Activated CD4-positive, alpha-beta memory T cell treated with anti-CD3 and anti-CD28 coated beads, Interleukin-2, amount 10 ng/mL, durations not matched to agents 7 days and 5 days (primary cell): ENCODE data around the gene KCNQ5. TPM values are rescaled to one million over a fixed set of nuclear protein-coding genes. Genes with fewer than 3 reads are reported as not detected.

Experiments
- CTCF ChIA-PET: fragments of 350-600 bp; sonication (Branson Sonifier 250); formaldehyde crosslinking; loops from one replicate; lab custom pipeline; 2021; ENCODE audit warnings: antibody characterized with exemption, inconsistent platforms; lab: Charles Lee
- POLR2A ChIA-PET: fragments of 350-600 bp; sonication (Branson Sonifier 250); formaldehyde crosslinking; loops from one replicate; lab custom pipeline; 2021; ENCODE audit warnings: antibody characterized with exemption; lab: Charles Lee
- DNase-seq: peaks from one replicate; pipeline ENCODE4 v3.0.0-alpha.2; 2020
- H3K27ac Mint-ChIP-seq: one replicate; pipeline ENCODE4 v1.8.0; 2021; ENCODE audit warnings: mild to moderate bottlenecking, mixed read lengths
- H3K27me3 Mint-ChIP-seq: one replicate; pipeline ENCODE4 v1.8.0; 2021; ENCODE audit warnings: mixed read lengths
- H3K36me3 Mint-ChIP-seq: one replicate; pipeline ENCODE4 v1.8.0; 2021; ENCODE audit warnings: low read depth, mixed read lengths
- H3K4me1 Mint-ChIP-seq: one replicate; pipeline ENCODE4 v1.8.0; 2021; ENCODE audit warnings: mixed read lengths
- H3K4me3 Mint-ChIP-seq: one replicate; pipeline ENCODE4 v1.8.0; 2021; ENCODE audit warnings: mild to moderate bottlenecking, mixed read lengths
- H3K9me3 Mint-ChIP-seq: one replicate; pipeline ENCODE4 v1.8.0; 2021; ENCODE audit warnings: mixed read lengths
- total RNA-seq, 2 experiments: library from RNA; stranded (reverse); gene quantifications; one replicate each; pipeline ENCODE4 v1.2.3, GENCODE V29; 2021

The KCNQ5 gene
- total RNA-seq, 2 experiments from 2014 or later: 4.3 to 4.7 TPM

DNA sequence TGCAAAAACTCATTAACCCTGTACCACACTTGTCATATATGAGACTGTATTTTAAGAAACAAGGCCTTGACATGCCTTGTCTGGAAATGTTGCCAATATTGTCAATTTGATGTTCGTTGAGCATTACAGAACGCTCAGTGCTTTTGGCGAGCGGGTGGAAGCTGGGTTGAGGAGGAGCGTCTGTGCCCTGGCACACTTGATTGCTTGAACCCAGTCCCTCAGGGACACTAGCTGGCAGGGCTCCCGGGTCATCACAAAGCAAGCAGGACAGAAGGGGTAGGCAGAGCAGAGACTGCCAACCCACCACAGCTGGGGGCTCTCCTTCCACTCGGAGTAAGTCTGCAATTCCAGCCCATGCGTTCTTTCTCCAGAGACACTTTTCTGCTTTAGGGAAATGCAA lies 317.1 kb downstream of the KCNQ5 start:
- ChIA-PET CTCF (no interaction called here), POLR2A (no interaction called here)
- DNase-seq: no peak
- no peaks in the 10 kb centered on the region for H3K36me3 Mint-ChIP-seq
- no peak overlapping the region for H3K27ac Mint-ChIP-seq
- H3K9me3 Mint-ChIP-seq: no peaks in the 10 kb centered on the region
- no peaks in the 10 kb centered on the region for H3K27me3 Mint-ChIP-seq
- H3K4me3 Mint-ChIP-seq: no peak overlapping the region
- H3K4me1 Mint-ChIP-seq: no peaks in the 10 kb centered on the region

DNA sequence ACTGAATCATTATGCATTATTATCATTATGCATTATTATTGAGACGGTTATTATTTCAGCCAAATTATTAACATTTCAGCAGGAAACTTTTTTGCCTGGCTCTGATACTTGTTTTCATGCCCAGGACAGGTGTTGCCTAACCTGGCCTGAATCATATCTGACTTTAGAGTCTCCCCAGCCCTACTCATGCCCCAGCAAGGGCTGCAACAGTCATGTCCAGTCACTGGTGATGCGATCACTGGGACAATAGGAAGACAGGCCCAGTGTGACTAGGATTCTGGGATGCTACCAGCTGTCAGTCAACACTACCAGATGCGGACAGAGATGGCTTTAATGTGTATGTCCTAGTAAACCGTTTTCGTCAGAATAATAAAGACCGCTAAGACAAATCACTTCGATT lies 318.4 kb downstream of the KCNQ5 start:
- Mint-ChIP-seq H3K36me3 (no peaks in the 10 kb centered on the region), H3K4me3 (no peak overlapping the region), H3K27ac (no peak overlapping the region), H3K9me3 (no peaks in the 10 kb centered on the region), H3K27me3 (no peaks in the 10 kb centered on the region), H3K4me1 (no peaks in the 10 kb centered on the region)
- no peak for DNase-seq
- ChIA-PET CTCF (no interaction called here), POLR2A (no interaction called here)

DNA sequence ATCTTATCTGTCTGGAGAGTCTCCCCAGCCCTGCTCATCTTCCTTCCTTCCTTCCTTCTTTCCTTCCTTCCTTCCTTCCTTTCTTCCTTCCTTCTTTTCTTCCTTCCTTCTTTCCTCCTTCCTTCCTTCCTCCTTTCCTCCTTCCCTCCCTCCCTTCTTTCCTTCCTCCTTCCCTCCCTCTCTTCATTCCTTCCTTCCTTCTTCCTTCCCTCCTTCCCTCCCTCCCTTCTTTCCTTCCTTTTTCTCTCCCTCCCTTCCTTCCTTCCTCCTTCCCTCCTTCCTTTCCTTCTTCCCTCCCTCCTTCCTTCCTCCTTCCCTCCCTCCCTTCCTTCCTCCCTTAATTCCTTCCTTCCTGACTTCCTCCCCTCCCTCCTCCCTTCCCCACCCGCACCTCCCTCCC lies 319.4 kb downstream of the KCNQ5 start:
- H3K4me1 Mint-ChIP-seq: no peaks in the 10 kb centered on the region
- CTCF ChIA-PET: no interaction called here
- H3K9me3 Mint-ChIP-seq: no peaks in the 10 kb centered on the region
- H3K4me3 Mint-ChIP-seq: no peak overlapping the region
- H3K27me3 Mint-ChIP-seq: no peaks in the 10 kb centered on the region
- DNase-seq: no peak
- H3K27ac Mint-ChIP-seq: no peak overlapping the region
- no peaks in the 10 kb centered on the region for H3K36me3 Mint-ChIP-seq
- POLR2A ChIA-PET: no interaction called here

DNA sequence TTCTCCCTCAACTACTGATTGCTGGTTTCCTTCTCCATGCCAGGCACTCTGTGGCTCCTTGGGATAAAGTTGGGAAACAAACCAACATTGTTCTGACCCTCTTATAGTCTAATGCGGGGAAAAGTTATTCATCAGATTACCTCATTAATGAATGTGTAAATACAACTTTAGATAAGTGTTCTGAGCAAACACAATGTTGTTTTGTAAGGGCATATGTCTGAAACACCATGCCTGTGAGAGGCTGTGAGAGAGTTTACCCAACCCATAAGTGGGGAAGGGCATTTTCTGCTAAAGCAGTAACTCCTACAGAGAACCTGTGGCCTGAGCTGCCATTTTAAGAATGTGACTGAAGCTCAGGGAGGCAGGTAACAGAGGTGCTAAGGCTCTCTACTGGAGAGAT lies 319.9 kb downstream of the KCNQ5 start:
- no peak overlapping the region for H3K27ac Mint-ChIP-seq
- no peak for DNase-seq
- POLR2A ChIA-PET: no interaction called here
- H3K36me3 Mint-ChIP-seq: no peaks in the 10 kb centered on the region
- no peaks in the 10 kb centered on the region for H3K27me3 Mint-ChIP-seq
- H3K9me3 Mint-ChIP-seq: no peaks in the 10 kb centered on the region
- CTCF ChIA-PET: no interaction called here
- no peak overlapping the region for H3K4me3 Mint-ChIP-seq
- no peaks in the 10 kb centered on the region for H3K4me1 Mint-ChIP-seq

DNA sequence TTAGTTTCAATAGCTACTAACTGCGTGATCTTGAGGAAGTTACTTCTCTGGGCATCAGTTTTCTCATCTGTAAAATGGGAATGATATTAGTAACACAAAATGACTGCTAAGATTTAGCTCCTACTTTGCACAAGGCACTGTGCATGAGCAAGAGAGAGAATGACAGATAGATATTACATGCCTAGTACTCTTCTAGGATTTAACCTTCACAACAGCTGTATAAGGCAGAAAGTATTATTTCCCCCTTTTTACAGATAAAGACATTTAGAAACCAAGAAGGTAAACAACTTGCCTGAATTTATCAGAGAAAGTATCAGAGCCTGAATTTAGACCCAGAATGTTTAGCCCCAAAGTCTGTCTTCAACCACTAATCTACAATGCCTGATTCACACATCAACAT lies 321.8 kb downstream of the KCNQ5 start:
- ChIA-PET POLR2A (no interaction called here), CTCF (no interaction called here)
- DNase-seq: no peak
- Mint-ChIP-seq H3K4me1 (no peaks in the 10 kb centered on the region), H3K27me3 (no peaks in the 10 kb centered on the region), H3K9me3 (no peaks in the 10 kb centered on the region), H3K27ac (no peak overlapping the region), H3K4me3 (no peak overlapping the region), H3K36me3 (no peaks in the 10 kb centered on the region)

DNA sequence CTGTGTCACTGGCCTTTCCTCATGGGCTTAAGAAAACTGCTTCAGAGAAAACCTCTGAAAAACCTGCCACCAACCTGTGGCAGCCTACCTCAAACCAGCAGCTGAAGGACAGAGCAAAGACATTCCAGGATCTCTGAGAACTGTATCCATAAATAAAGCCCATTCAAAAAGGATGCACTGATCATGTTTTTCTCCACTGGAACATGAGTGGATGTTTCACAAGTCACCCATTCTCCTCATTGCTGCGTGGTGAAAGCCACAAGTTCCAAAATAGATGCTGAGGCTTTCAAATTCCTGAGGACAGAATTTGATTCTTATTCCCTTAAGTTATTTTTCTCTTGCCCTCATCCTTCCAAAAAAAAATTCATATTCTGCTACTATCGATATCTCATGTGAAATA lies 322.8 kb downstream of the KCNQ5 start:
- Mint-ChIP-seq H3K4me1 (no peaks in the 10 kb centered on the region), H3K27ac (no peak overlapping the region), H3K9me3 (no peaks in the 10 kb centered on the region), H3K4me3 (no peak overlapping the region), H3K27me3 (no peaks in the 10 kb centered on the region), H3K36me3 (no peaks in the 10 kb centered on the region)
- DNase-seq: no peak
- ChIA-PET POLR2A (no interaction called here), CTCF (no interaction called here)

DNA sequence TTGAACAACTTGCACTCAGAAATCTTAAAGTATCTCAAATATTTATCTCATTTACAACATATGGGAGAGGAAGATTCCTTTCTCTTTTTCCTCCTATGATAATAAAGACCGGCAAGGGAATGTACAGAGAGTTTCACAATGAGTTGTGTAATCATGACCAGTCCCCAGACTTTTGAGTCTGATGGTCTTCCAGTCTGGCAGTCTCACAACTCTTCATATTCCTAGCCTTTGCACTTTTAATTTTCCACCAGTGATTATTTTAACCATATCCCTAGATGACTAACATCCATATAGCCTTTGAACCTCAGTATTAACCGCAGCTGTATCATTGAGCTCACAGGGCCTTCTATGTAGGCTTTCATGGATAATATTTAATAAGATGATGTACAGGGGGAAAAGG lies 324.9 kb downstream of the KCNQ5 start:
- Mint-ChIP-seq H3K36me3 (no peaks in the 10 kb centered on the region), H3K9me3 (no peaks in the 10 kb centered on the region), H3K4me3 (no peak overlapping the region), H3K27me3 (no peaks in the 10 kb centered on the region), H3K27ac (no peak overlapping the region), H3K4me1 (no peaks in the 10 kb centered on the region)
- no peak for DNase-seq
- ChIA-PET CTCF (no interaction called here), POLR2A (no interaction called here)

DNA sequence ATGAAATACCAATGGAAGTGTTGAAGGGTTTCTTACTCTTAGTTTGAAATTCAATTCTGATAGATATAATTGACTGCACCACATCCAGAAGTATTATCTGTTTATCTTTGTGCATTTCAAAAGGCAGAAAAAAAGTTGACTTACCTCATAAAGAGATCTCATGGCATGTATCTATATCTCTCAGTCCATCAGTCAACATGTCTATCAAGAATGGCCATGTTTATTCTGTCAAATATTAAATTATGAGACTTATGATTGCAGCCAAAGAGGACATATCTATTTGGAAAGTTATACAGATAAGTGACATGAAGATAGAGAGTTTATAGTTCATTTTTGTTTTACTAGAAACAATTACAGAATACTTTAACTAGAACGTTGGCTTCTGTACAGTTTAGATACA lies 325.7 kb downstream of the KCNQ5 start:
- no peaks in the 10 kb centered on the region for H3K4me1 Mint-ChIP-seq
- POLR2A ChIA-PET: no interaction called here
- no peak for DNase-seq
- no peaks in the 10 kb centered on the region for H3K27me3 Mint-ChIP-seq
- CTCF ChIA-PET: no interaction called here
- no peaks in the 10 kb centered on the region for H3K36me3 Mint-ChIP-seq
- no peak overlapping the region for H3K4me3 Mint-ChIP-seq
- H3K9me3 Mint-ChIP-seq: no peaks in the 10 kb centered on the region
- H3K27ac Mint-ChIP-seq: no peak overlapping the region

DNA sequence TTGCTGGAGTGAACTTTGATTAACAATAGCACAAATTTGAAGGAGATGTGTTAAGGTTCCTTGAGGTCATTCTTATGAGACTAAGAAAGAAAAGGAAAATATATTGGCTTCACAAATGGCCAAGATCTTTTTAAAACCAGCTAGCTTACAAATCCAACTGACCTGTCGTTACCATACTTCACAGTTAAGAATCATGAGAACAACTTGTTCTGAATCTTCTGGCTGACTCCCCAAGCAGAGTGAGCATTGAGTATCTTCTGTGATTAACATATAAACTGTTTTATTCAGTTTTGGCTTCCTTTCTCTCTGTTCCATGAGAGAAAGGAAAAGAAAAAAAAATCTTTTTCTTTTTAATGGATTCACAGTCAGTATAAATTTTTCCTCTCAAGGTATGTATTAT lies 326.3 kb downstream of the KCNQ5 start:
- H3K9me3 Mint-ChIP-seq: no peaks in the 10 kb centered on the region
- H3K36me3 Mint-ChIP-seq: no peaks in the 10 kb centered on the region
- CTCF ChIA-PET: no interaction called here
- H3K4me1 Mint-ChIP-seq: no peaks in the 10 kb centered on the region
- DNase-seq: no peak
- no peak overlapping the region for H3K4me3 Mint-ChIP-seq
- no peak overlapping the region for H3K27ac Mint-ChIP-seq
- no peaks in the 10 kb centered on the region for H3K27me3 Mint-ChIP-seq
- POLR2A ChIA-PET: no interaction called here

DNA sequence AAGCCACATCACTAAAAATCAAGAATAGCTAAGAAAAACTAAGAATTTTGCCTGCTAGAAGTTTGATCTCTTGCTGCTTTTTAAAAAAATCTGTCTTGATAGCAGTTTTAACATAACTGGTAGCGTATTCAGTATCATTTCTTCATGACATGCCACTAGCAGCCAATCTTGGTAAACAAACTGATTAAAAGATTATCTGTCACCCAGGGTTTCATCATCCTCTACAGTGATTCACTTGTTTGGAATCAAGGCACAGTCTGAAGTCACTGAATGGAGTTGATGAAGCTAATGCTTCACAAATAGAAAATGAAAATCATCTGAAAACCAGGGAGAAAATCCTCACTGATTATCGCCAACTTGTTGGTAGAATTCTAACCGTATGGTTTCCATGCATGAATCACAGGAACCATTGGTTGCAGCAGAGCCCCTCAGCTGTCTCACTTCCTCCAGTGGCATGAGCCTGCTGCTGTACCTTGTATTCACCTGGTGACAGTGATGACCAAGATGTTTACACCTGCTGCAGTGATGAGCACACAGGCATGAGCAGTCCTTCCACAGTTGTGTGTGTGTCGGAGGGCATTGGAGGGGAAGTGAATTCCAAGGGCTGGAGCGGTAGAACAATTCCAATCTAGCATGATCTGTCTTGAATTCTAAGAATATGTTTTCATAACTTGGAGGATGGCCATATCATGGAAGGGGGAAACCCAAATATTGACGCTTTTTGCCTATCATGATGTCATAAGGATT lies 328.4 kb downstream of the KCNQ5 start:
- no peaks in the 10 kb centered on the region for H3K4me1 Mint-ChIP-seq
- DNase-seq: no peak
- H3K27me3 Mint-ChIP-seq: no peaks in the 10 kb centered on the region
- H3K27ac Mint-ChIP-seq: no peak overlapping the region
- CTCF ChIA-PET: no interaction called here
- no peaks in the 10 kb centered on the region for H3K9me3 Mint-ChIP-seq
- POLR2A ChIA-PET: no interaction called here
- no peak overlapping the region for H3K4me3 Mint-ChIP-seq
- no peaks in the 10 kb centered on the region for H3K36me3 Mint-ChIP-seq

DNA sequence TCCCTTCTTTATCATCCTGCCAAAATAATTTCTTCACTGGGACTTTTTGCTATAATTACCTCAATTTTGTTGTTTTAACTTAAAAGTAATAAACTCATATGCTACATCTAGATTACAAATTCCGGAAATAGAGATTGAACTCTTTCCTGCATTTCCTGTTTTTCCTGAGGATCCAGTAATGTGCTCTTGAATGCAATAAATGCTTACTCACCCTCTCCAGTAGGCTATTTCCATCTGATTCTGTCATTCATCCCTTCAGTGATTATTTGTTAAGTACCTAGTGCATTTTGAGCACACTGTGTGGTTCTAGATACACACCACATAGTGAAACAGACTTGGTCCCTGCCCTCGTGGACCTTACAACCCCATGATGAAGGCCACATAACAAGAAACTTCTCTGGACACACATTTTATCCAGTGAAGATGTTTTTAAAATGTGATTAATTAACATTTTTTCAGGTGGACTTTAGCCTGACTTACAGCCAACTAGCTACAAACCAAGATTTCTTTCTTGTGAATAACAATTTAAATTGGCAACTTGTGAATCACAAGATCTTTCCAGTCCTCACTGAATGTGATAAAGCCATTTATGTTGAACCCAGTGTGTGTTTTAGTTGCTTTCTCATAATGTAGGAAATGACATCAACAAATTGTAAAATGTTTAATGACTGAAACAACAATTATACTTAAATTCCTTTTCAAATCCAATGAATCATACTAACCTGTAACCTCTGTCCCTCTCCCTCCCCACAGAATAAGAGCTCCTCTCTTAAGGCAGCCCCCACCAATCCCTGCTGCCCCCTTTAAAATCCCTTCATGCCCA lies 331.2 kb downstream of the KCNQ5 start:
- H3K4me3 Mint-ChIP-seq: no peak overlapping the region
- no peaks in the 10 kb centered on the region for H3K4me1 Mint-ChIP-seq
- ChIA-PET CTCF (no interaction called here), POLR2A (no interaction called here)
- no peaks in the 10 kb centered on the region for H3K27me3 Mint-ChIP-seq
- no peaks in the 10 kb centered on the region for H3K9me3 Mint-ChIP-seq
- H3K27ac Mint-ChIP-seq: no peak overlapping the region
- H3K36me3 Mint-ChIP-seq: no peaks in the 10 kb centered on the region
- DNase-seq: no peak

DNA sequence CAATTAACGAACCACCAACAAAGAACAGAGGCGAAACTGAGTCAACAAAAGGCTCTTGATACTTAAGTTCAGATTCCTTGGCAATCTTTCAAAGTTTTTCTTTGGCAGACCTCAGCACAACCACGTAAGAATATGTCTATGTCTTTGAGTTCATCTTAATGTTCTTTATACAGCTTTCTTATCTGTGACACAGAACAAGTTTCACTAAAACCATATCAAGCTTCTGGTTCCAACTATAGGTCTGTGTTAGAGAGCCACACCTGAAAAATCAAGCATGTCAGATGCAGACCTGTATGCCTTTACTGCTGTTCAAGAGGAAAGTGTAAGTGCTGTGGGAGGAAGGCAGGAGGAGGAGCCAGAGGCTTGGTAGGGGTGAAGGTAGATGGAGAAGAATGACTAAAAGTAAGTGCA lies 332.1 kb downstream of the KCNQ5 start:
- ChIA-PET POLR2A (no interaction called here), CTCF (no interaction called here)
- DNase-seq: no peak
- Mint-ChIP-seq H3K27me3 (no peaks in the 10 kb centered on the region), H3K36me3 (no peaks in the 10 kb centered on the region), H3K27ac (no peak overlapping the region), H3K4me1 (no peaks in the 10 kb centered on the region), H3K9me3 (no peaks in the 10 kb centered on the region), H3K4me3 (no peak overlapping the region)

DNA sequence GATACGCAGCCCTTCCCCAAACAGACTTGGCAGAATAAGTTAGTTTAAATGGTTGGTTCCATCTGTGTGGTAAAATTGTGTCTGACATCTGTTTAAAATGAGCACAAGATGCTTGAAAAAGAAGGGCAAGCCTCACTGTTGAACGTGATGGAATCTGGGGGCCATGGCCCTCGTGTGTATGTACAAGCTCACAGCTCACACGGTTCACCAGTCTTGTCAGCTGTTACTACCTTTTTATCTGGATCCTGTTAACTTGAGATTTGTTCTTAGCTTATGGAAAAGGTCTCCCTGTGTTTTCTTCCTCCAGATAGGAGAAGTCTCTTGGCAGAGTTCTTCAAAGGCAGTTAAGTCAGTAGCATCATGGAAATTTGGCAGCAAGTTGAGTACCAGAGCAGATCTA lies 332.9 kb downstream of the KCNQ5 start:
- H3K27me3 Mint-ChIP-seq: no peaks in the 10 kb centered on the region
- CTCF ChIA-PET: no interaction called here
- no peak for DNase-seq
- POLR2A ChIA-PET: no interaction called here
- H3K9me3 Mint-ChIP-seq: no peaks in the 10 kb centered on the region
- no peaks in the 10 kb centered on the region for H3K36me3 Mint-ChIP-seq
- H3K4me1 Mint-ChIP-seq: no peaks in the 10 kb centered on the region
- H3K27ac Mint-ChIP-seq: no peak overlapping the region
- no peak overlapping the region for H3K4me3 Mint-ChIP-seq

DNA sequence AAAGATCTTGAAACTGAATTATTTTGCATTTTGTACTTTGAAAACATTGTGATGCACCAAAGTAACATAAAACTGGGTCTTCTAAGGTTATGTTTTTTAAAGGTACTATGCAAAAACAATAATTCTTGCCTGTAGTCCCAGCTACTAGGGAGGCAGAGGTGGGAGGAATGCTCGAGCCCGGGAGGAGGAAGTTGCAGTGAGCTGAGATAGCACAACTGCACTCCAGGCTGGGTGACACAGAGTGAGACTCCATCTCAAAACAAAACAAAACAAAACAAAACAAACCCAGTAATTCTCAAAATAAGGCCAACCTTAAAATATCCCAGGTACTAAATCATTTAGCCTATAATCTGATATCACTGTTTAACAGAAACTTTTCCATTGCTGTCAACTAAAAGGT lies 333.8 kb downstream of the KCNQ5 start:
- POLR2A ChIA-PET: no interaction called here
- H3K36me3 Mint-ChIP-seq: no peaks in the 10 kb centered on the region
- H3K27me3 Mint-ChIP-seq: no peaks in the 10 kb centered on the region
- no peak overlapping the region for H3K4me3 Mint-ChIP-seq
- H3K4me1 Mint-ChIP-seq: no peaks in the 10 kb centered on the region
- CTCF ChIA-PET: interaction anchor here (0.9 kb wide), 1 partner anchor 20 kb away, joined by 3 read pairs; no protein-coding TSS in a partner anchor
- no peak for DNase-seq
- H3K9me3 Mint-ChIP-seq: no peaks in the 10 kb centered on the region
- H3K27ac Mint-ChIP-seq: no peak overlapping the region
